Measurements from ENCODE around the gene COG2.
"Not testable (repeated sequence)": the region's sequence is repeated elsewhere in the genome, so short reads cannot be mapped to it uniquely, and the experiment has no call there.

COG2 gene

DNA sequence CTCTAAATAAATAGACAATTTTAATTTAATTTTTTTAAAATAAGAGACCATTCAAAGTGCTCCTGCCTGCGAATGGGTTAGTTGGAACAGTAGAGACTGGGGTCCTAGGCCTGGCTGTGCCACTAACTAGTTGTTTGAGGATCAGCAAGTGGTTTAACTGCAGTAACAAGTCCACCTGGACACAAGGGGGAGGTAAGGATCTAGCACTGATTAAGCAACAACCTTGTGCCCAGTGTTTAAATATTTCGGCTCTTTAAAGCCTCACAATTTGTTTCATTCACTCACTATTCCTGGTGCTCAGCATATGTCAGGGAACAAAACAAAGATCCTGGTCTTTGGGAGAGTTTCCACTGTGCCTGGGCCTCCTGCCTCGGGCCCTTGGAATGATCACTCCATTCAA is 73.2 kb downstream of the COG2 start:
- DNase-seq (ENCODE audit: low spot score): no peak

DNA sequence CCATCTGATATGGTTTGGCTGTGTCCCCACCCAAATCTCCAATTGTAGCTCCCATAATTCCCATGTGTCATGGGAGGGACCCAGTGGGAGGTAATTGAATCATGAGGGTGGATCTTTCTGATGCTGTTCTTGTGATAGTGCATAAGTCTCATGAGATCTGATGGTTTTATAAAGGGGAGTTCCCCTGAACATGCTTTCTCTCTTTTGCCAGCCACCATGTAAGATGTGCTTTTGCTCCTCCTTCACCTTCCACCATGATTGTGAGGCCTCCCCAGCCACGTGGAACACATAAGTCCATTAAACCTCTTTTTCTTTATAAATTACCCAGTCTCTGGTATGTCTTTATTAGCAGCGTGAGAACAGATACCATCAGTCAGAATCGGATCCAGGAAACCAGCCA is 74.2 kb downstream of the COG2 start:
- not testable (repeated sequence) for DNase-seq (ENCODE audit: low spot score)

DNA sequence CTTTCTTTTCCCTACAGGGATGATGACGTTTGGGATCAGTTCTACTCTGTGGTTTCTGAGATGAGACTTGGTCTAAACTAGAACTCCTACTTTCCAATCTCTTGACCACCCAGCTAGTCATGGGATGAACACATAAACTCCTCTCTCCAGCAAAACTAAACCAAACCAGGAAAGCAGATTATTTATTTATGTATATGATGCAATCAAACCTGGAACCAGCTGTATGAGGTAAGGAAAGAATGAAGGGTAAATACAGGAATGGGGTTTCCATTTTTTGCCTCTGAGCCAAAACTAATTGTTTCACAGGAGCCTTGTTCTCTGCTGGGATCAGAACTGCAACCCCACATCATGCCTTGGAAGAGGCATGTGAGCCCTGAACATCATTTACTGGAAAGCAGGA is 75.0 kb downstream of the COG2 start:
- DNase-seq (ENCODE audit: low spot score): no peak

DNA sequence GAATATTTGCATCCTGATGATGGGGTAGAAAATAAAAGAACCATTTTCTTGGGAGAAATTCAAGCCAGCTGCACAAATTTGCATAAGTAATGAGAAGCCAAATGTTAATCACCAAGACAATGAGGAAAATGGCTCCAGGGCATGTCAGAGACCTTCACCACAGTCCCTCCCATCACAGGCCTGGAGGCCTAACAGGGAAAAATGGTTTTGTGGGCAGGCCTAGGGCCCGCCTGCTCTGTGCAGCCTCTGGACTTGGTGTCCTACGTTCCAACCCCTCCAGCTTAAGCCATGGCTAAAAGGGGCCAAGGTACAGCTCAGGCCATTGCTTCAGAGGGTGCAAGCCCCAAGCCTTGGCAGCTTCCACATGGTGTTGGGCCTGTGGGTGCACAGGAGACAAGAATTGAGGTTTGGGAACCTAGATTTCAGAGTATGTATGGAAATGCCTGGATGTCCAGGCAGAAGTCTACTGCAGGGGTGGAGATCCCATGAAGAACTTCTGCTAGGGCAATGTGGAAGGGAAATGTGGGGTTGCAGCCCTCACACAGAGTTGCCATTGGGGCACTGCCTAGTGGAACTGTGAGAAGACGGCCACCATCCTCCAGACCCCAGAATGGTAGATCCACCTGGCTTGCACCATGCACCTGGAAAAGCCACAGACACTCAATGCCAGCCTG is 79.7 kb downstream of the COG2 start:
- DNase-seq (ENCODE audit: low spot score): not testable (repeated sequence)

DNA sequence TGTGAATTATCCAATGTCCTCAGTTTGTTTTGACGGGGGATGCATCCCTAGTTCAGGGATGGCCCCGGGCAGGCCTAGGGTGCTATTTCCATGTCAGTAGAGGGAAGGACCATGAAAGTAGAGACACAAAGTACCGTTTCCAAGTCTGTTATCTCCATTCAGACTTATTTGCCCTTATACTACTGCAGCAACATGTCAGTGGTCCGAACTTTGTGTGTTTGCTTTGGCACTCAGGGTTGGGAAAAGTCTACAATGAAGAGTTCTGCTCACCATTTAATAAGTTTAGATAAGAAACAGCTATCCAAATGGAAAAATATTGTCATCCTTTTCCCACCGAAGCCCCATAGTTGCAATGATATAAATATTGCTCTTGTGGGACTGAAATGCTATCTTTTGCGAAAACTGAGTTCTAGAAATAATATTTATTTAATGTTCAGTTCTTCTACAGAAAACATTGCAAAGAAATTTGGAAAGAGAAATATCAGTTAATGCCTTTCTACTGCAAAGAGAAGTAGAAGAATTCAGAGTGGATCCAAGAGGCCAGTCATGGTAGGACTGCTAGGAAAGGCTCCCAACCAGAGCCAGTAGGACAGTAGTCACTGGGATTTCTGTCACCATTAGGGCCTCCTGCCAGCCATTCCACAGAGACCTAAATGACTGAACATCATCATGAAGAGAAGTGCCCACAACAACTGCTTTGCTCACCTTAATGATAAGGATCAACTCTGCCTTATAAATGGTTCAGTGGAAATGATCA is 83.2 kb downstream of the COG2 start:
- no peak for DNase-seq (ENCODE audit: low spot score)

DNA sequence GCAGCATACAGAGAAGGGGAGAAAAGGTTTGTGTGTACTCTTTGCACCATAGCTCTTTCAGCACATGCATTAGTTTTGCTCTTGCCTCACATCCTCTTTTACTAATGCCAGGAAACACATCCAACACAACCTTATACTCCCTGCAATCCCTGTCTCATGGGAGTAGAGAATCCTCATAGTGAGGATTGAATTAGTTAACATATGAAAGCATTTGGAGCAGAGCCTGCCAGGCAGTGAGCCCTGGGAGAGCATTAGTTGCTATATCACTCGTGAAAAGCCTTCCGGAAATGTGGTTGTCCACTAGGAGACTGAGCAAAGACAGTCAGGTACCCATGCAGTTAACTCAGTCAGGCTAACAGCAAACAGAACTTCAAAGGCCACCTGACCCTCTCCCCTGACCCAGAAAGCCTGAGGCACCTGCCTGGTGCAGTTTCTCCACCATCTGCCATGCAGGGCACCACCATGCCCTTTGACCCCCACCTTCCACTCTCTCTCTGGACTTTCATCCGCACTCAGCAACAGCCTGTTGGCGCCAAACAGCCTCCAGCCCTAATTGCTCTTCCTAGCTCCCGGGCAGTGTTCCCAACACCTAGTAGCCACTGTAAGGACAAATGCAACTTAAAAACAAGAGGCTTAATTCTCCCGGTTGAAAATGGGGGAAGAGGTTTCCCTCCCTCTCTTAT is 86.6 kb downstream of the COG2 start:
- DNase-seq (ENCODE audit: low spot score): no peak

DNA sequence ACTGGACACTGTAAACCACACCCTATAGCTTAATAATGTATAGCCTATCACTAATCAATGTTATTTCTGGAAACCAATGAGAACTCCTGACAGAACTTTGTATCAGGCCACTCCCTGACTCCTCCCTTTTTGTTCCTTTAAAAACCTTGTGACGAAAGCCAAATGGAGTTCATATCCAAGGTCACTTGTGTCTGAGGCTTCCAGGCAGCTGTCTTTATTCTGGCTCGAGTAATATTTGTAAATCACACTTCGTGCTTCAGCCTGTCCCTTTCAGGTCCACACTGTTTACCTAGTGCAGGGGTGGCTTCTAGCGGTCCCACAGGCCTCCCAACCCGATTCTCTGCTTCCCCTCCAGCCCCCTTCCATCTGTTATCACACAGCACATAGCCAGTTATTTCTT is 88.7 kb downstream of the COG2 start:
- no peak for DNase-seq (ENCODE audit: low spot score)

DNA sequence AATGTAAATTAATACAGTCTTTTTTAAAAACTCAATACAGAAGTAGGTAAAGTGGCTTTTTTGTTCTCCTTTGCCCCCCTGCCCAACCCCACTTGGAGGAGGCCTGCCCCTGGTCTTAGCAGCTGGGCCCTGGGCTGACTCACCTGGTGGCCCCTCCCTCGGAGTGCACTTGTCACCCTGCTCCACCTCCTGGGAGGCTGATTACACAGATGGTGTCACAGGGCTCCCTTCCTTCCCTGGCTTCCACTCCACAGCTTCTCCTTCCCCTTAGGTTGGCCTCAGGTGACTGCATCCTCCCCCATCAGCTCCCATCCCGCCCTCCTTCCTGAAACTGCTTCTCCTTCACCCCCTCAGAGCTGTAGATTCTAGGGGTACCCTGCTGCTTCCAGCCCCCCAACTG is 93.2 kb downstream of the COG2 start:
- DNase-seq (ENCODE audit: low spot score): no peak

DNA sequence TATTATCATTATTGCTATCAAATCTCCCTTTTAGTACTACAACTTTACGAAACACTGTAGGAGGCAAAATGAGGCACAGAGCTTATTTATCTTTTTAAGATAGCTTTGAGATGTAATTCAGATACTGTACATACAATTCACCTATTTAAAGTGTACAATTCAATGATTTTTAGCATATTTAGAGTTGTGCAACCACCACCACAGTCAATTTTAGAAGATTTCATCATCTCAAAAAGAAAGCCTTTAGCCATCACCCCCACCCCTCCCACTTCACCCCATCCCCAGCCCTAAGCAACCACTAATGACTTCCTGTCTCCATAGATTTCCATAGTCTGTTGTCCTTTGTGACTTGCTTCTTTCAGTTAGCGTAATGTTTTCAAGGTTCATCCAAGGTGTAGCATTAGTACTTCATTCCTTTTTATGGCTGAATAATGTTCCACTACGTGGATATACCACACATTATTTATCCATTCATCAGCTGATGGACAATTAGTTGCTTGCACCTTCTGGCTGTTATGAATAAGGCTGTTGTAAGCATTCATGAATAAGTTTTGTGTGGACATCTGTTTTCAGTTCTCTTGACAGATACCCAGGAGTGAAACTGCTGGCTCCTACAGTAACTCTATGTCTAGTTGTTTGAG is 95.5 kb downstream of the COG2 start:
- DNase-seq (ENCODE audit: low spot score): no peak

DNA sequence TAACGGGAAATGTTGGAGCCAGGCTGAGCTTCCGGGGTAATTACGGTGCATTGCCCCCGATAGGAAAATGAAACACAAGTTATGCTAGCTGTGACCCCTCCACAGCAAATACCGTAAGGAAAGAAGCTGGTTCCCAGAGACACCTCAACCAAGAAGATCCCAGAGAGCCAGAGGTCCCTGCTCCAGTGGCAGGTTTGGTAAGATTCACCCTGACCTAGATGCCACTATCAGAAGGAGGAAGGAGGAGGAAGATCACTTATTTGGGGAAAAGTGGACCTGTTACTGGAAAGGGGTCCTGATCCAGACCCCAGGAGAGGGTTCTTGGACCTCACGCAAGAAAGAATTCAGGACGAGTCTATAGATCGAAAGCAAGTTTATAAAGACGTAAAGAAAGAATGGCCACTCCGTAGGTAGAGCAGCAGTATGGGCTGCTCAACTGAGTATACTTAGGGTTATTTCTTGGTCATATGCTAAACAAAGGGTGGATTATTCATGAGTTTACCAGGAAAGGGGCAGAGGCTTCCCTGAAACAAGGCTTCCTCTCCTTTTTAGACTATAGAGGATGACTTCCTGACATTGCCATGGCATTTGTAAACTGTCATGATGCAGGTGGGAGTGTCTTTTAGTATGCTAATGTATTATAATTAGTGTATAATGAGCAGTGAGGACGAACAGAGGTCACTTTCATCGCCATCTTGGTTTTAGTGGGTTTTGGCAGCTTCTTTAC is 97.4 kb downstream of the COG2 start:
- DNase-seq (ENCODE audit: low spot score): no peak

Measured in D341Med (cell line).